ENCODE results near the gene TMOD4. TPM values are rescaled to one million over a fixed set of nuclear protein-coding genes. Genes with fewer than 3 reads are reported as not detected.
A peak's percentile ranks its signal among the peaks of the same experiment; 100 is the strongest.
"Not testable (repeated sequence)": the region's sequence is repeated elsewhere in the genome, so short reads cannot be mapped to it uniquely, and the experiment has no call there.

The TMOD4 gene
- total and polyA plus RNA-seq, 7 donors: 0.07 to 2.1 (median 1.1) TPM; not detected in 4

DNA sequence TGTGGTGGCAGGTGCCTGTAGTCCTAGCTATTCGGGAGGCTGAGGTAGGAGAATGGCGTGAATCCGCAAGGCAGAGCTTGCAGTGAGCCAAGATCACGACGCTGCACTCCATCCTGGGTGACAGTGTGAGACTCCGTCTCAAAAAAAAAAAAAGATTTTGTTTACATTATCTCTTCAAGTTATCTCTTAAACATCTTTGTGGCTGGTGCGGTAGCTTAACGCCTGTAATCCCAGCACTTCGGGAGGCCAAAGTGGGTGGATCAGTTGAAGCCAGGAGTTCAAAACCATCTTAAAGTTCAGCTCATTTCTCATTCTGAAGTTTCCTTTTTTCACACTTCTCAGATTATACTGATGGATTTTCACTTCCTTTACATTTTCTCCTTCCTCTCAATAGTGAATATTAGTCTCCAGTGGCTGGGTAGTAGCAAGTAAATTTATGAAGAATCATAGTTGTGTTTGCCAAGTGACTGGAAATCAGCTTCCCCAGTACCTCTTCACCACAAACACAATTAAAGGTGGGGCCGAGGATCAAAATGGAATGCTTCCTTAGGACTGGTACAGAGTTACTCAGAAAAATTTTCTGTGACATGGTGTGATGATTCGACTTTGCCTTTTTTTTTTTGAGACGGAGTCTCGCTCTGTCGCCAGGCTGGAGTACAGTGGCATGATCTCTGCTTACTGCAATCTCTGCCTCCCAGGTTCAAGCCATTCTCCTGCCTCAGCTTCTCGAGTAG is 36.4 kb upstream of the TMOD4 start:
- H3K27ac ChIP-seq: peak overlapping the region in 1 of 4 donors; percentile 46
- H3K4me1 ChIP-seq: peaks cover 0 to 37% (median 17%) of the 10 kb centered on the region in 4 donors
- TF ChIP-seq POLR2AphosphoS5 (IDR thresholded peaks at IDR 0.05) (no peak), EP300 (IDR thresholded peaks at IDR 0.05) (no peak), CTCF (IDR thresholded peaks at IDR 0.05) (no peak), POLR2A (IDR thresholded peaks at IDR 0.05) (no peak)
- intact Hi-C loops (cut with DNase I): no loop called here
- no peaks in the 10 kb centered on the region for H3K9me3 ChIP-seq
- H3K27me3 ChIP-seq: no peaks in the 10 kb centered on the region
- no peak overlapping the region for H3K4me3 ChIP-seq
- no peak for DNase-seq
- WGBS, 2 donors: 78 to 88% methylated on average over 15 of the region's 15 CpGs
- peaks cover 0 to 42% (median 3%) of the 10 kb centered on the region in 4 donors for H3K36me3 ChIP-seq

GRCh38 chr1:151210830-151211229 is 35.0 kb upstream of the TMOD4 start:
- Histone ChIP-seq H3K36me3 (peaks cover 0 to 45% (median 8%) of the 10 kb centered on the region in 4 donors), H3K4me1 (peaks cover 0 to 44% (median 21%) of the 10 kb centered on the region in 4 donors), H3K27me3 (no peaks in the 10 kb centered on the region), H3K4me3 (no peak overlapping the region), H3K27ac (peak overlapping the region in 2 of 4 donors; percentile 46 to 52), H3K9me3 (no peaks in the 10 kb centered on the region)
- TF ChIP-seq EP300 (IDR thresholded peaks at IDR 0.05): no peak
- WGBS, 2 donors: 61 to 83% methylated on average over 1 of the region's 1 CpG
- no peak for DNase-seq
- intact Hi-C loops (cut with DNase I): no loop called here

DNA sequence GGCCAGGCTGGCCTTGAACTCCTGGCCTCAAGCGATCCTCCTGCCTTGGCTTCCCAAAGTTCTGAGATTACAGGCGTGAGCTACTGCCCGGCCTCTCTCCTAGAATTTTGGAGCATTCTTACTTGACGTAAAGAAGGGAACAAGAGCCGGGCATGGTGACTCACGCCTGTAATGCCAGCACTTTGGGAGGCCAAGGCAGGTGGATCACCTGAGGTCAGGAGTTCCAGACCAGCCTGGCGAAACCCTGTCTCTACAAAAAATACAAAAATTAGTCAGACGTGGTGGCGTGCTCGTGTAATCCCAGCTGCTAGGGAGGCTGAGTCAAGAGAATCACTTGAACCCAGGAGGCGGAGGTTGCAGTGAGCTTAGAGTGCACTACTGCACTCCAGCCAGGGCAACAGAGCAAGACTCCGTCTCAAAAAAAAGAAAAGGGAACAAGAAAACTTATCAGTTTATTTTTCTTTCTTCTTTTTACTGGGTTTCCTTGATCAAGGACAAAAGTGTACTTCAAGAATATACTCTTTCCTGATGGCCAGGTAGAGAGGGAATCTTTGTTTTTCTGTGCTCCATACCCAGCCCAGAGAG is 29.7 kb upstream of the TMOD4 start:
- H3K27ac ChIP-seq: not testable (repeated sequence)

GRCh38 chr1:151199873-151200581 is 24.2 kb upstream of the TMOD4 start:
- peak overlapping the region; percentile 62 to 88 (median 70) for H3K4me3 ChIP-seq
- no peaks in the 10 kb centered on the region for H3K27me3 ChIP-seq
- 50 to 71% methylated on average over 11 of the region's 11 CpGs for WGBS, 2 donors
- DNase-seq: peak; percentile 82
- peaks cover 0 to 18% (median 6%) of the 10 kb centered on the region in 4 donors for H3K36me3 ChIP-seq
- intact Hi-C loops (cut with DNase I): loop anchor here (5.0 to 10.0 kb wide), 2 partner anchors 127 to 195 kb away; partner anchors contain the start of genes PI4KB and PSMB4
- TF ChIP-seq CTCF (IDR thresholded peaks at IDR 0.05) (no peak), POLR2A (IDR thresholded peaks at IDR 0.05) (no peak), POLR2AphosphoS5 (IDR thresholded peaks at IDR 0.05) (no peak), EP300 (IDR thresholded peaks at IDR 0.05) (no peak)
- no peaks in the 10 kb centered on the region for H3K9me3 ChIP-seq
- H3K4me1 ChIP-seq: peaks cover 2 to 60% (median 46%) of the 10 kb centered on the region in 4 donors
- peak overlapping the region; percentile 90 to 95 (median 93) for H3K27ac ChIP-seq

More for the DNA sequence above, 29.7 kb upstream of the TMOD4 start:
- H3K27me3 ChIP-seq; DNase-seq; H3K9me3 ChIP-seq; intact Hi-C loops (cut with DNase I); H3K4me3 ChIP-seq: not testable (repeated sequence)
- WGBS, 2 donors: 94 to 96% methylated on average over 12 of the region's 12 CpGs
- Histone ChIP-seq H3K36me3 (peaks cover 7 to 57% (median 11%) of the 10 kb centered on the region in 4 donors), H3K4me1 (peaks cover 2 to 54% (median 36%) of the 10 kb centered on the region in 4 donors)

- WGBS, 2 donors: 0 to 1% methylated on average over 60 of the region's 60 CpGs
- intact Hi-C loops (cut with DNase I): loop anchor here (1.0 to 10.0 kb wide), 3 partner anchors 56 to 196 kb away; partner anchors contain the start of genes PI4KB, PSMB4 and PSMD4
- Histone ChIP-seq H3K4me1 (peaks cover 0 to 47% (median 38%) of the 10 kb centered on the region in 4 donors), H3K27me3 (no peaks in the 10 kb centered on the region), H3K9me3 (no peaks in the 10 kb centered on the region), H3K36me3 (peaks cover 0 to 15% (median 5%) of the 10 kb centered on the region in 4 donors), H3K27ac (peak within 1 kb of the TSS; percentile 90 to 95 (median 93)), H3K4me3 (peak within 1 kb of the TSS; percentile 62 to 88 (median 70))
- peak; percentile 100 for DNase-seq
- TF ChIP-seq EP300 (IDR thresholded peaks at IDR 0.05): no peak
- TF ChIP-seq POLR2AphosphoS5 (IDR thresholded peaks at IDR 0.05): peak; percentile 95 to 99 (median 98)
- peak; percentile 84 to 93 for TF ChIP-seq POLR2A (IDR thresholded peaks at IDR 0.05)
Observed at GRCh38 chr1:151198254-151199127, 22.7 kb upstream of the TMOD4 start, which contains the start of gene PIP5K1A. PIP5K1A (plus strand) TSS chr1:151198552; CDS start chr1:151198997, 445 bp downstream.
